HG02840 (cell line): Measurements from ENCODE around the gene MIER3.
A peak's percentile ranks its signal among the peaks of the same experiment; 100 is the strongest.

ENCODE experiments used
- ATAC-seq: cut with Tn5 transposase; IDR thresholded peaks from one replicate; pipeline ENCODE4 v1.9.1; 2021; ENCODE audit warnings: mild to moderate bottlenecking, moderate library complexity, moderate number of reproducible peaks; ENCODE audit not compliant: unreplicated experiment, low FRiP score

The MIER3 gene

GRCh38 chr5:56961746-56962145 lies 9.8 kb upstream of the MIER3 start:
- no peak for ATAC-seq

GRCh38 chr5:56959326-56959725 lies 7.4 kb upstream of the MIER3 start:
- ATAC-seq, result no peak

- no peak for ATAC-seq
Observed at GRCh38 chr5:56958595-56958994, 6.7 kb upstream of the MIER3 start.

DNA sequence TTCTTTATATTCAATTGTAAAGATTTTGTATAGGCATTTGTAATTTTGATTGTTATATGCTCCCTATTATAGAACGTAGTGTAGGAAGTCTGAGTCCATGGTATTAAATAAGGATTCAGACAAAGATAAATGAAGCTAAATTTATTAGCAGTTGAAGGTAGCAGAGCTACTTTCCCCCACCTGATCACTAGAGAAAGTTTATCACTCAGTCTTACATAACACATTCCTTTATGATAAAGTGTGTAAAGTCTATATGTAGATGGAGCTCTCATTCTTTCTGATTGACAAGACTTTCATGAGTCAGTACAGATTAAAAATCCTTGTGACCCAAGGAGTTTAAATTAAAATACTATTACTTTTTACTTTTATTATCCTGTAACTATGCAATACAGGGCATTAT lies 2.3 kb upstream of the MIER3 start:
- ATAC-seq, result no peak

GRCh38 chr5:56951126-56951945 lies 587 bp downstream of the MIER3 start:
- peak; percentile 49 for ATAC-seq

DNA sequence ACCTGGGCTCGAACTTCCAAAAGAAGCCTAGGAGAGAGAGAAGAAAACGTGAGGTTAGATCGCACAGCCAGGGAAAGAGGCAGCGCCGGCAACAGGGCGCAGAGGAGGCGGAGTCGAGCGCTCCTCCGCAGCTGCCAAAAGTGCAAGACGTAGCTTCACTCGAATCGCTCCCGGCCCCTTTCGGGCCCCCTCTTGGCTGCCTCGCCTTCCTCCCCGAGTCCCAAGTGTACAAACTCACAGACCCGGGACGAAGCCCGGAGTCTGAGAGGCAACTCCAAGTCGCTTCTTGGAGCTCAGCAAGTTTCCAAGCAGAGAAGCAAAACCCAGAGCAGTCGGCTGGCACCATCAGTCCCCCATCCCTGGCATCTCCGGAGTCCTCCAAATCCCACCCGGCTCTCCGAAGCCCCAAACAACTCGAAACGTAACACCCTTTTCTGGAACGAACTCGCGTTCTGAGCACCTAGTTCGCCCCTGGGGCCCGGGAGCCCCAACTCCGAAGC lies 1.2 kb downstream of the MIER3 start:
- no peak for ATAC-seq

- no peak for ATAC-seq
Observed at GRCh38 chr5:56947052-56947451, 4.9 kb downstream of the MIER3 start.

DNA sequence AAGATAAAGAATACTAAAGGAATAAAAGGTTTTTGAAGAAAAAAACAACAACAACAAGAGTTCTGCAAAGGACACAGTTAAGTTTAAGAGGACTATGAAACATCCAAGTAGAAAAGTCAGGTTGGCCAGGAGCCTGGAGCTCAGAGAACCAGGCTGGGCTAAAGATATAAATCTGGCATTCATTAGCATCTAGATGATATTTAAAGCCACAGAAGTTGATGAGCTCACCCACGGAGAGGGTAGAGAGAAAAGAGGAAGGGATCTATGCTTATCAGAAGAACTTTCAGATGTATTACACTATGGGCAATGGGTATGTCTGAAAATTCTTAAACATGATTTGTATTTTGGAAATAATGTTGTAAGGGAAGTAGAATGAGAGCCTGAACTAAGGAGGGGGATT lies 9.9 kb downstream of the MIER3 start:
- ATAC-seq, result no peak

- ATAC-seq, result no peak
Observed at GRCh38 chr5:56938858-56939257, 13.1 kb downstream of the MIER3 start.

GRCh38 chr5:56934325-56934724 lies 17.6 kb downstream of the MIER3 start:
- ATAC-seq, result no peak

GRCh38 chr5:56922922-56923321 lies 29.0 kb downstream of the MIER3 start:
- ATAC-seq, result no peak

DNA sequence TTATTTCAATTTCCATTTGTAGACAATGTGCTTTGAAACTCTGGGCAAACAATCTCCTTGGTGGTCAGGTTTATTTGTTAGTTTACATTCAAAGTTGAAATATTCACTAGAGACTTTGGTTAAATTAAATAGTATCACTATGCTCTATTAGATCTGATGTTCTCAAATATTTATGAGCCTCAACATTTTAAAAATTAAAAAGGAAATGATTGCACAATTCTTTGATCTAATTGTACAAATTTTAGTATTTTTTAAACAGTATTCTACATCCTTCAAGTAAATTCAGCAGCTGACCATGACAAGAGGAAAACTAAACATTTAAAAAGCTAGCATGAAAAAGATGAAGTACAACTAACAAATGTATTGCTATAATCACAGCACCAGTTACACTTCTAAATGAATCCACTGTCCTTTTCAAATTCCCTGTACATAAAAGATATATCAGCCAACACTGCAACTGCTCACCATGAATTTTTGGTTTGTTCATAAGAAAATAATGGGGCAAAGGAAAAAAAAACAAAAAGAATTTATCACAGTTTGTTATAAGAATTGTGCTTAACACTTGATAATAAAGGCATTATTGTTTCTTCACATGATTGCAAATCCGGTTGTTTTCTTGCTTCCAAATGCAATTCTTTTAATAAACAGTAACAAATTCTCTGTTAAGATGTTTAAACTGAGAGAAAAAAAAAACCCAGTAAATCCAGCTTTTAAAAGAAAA lies 31.8 kb downstream of the MIER3 start:
- ATAC-seq, result no peak

DNA sequence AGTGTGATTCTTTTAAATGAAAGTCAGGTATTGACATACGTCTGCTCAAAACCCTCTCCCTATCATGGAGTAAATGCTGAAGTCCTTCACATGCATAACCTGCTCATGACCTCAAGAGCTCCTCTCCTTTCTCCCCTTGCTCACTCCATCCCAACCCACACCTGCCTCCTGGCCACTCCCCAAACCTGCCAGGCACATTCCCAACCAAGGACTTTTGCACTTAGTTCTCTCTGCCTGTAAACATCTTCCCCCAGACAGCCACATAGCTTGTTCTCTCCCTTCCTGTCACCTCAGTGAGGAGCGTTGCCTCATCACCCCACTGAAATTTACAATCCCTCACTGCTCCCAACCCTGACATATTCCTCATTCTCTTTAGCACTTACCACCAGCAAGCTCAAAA lies 33.9 kb downstream of the MIER3 start:
- ATAC-seq, result no peak

- no peak for ATAC-seq
Observed at GRCh38 chr5:56917534-56917933, 34.4 kb downstream of the MIER3 start.

- ATAC-seq, result no peak
Observed at GRCh38 chr5:56914678-56915077, 37.2 kb downstream of the MIER3 start.

DNA sequence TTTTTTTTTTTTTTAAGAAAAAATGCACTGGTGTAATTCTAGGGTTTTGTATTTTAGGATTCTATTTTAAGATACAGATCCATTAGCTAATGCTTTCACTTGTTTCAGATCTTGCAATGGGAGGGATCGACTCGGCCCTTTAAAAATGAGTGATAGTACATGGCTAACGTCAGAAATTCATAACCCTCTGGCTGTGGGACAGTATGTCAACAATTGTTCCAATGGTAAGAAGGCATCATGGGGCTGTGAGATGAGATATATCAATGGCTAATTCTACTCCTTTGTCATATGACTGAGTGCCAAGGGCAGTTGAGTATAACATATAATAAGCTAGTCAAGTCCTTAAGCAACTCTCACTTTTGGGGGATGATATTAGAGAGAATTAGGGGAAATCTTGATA lies 38.2 kb downstream of the MIER3 start:
- no peak for ATAC-seq

- ATAC-seq, result peak; percentile 20
Observed at GRCh38 chr5:56910210-56910965, 41.5 kb downstream of the MIER3 start.

GRCh38 chr5:56909294-56910209 lies 42.4 kb downstream of the MIER3 start, which contains the start of gene SETD9:
Gene SETD9 (plus strand): TSS chr5:56909596. CDS start chr5:56909646, 50 bp downstream.
- ATAC-seq, result peak; percentile 87

- no peak for ATAC-seq
Observed at GRCh38 chr5:56908942-56909293, 43.0 kb downstream of the MIER3 start.
